ENCODE data around the gene NALF2. TPM values are rescaled to one million over a fixed set of nuclear protein-coding genes. Genes with fewer than 3 reads are reported as not detected.

Gene NALF2
- total RNA-seq, 1 experiment from 2014 or later, result not detected

- H3K9me2 ChIP-seq (ENCODE audit: insufficient read depth), result no peaks in the 10 kb centered on the region
These were observed 37.8 kb downstream of the NALF2 start for GRCh38 chrX:69541956-69542355.

GRCh38 chrX:69543572-69543971 lies 39.4 kb downstream of the NALF2 start:
- Histone ChIP-seq H3K79me2 (ENCODE audit: low read depth) (no peaks in the 10 kb centered on the region), H3K9me2 (ENCODE audit: insufficient read depth) (no peaks in the 10 kb centered on the region), H3K4me1 (replicated peaks; ENCODE audit: insufficient read depth) (no peaks in the 10 kb centered on the region), H3K4me2 (no peak overlapping the region), H3K36me3 (ENCODE audit: low read depth) (no peaks in the 10 kb centered on the region), H2AFZ (no peak overlapping the region), H3K27me3 (ENCODE audit: insufficient read depth, low read depth) (no peaks in the 10 kb centered on the region), H3K9me3 (ENCODE audit: insufficient read depth, low read depth) (no peaks in the 10 kb centered on the region), H3K4me3 (no peak overlapping the region), H3F3A (ENCODE audit: insufficient read depth, low read depth) (no peaks in the 10 kb centered on the region), H3K27ac (no peak overlapping the region), H4K20me1 (ENCODE audit: insufficient read depth) (no peaks in the 10 kb centered on the region)
- intact Hi-C loops (cut with micrococcal nuclease; ENCODE audit: unreplicated experiment), result no loop called here
- no TSS peak for BruUV-seq (replicated peaks)
- CTCF ChIA-PET, result no interaction called here
- POLR2A ChIA-PET (ENCODE audit: unreplicated experiment), result no interaction called here
- no peak for DNase-seq
- TF ChIP-seq EZH2 (IDR thresholded peaks at IDR 0.05; ENCODE audit: low read depth) (no peak), CTCF (conservative IDR thresholded peaks at IDR 0.05) (no peak)

More at GRCh38 chrX:69541956-69542355, 37.8 kb downstream of the NALF2 start:
- Histone ChIP-seq H4K20me1 (ENCODE audit: insufficient read depth) (no peaks in the 10 kb centered on the region), H3K27ac (no peak overlapping the region), H3K9me3 (ENCODE audit: insufficient read depth, low read depth) (no peaks in the 10 kb centered on the region), H3K27me3 (ENCODE audit: insufficient read depth, low read depth) (0 out of 2 replicates have a peak, but pooled peaks cover 4% of the 10 kb centered on the region), H3K4me3 (no peak overlapping the region), H2AFZ (no peak overlapping the region), H3K79me2 (ENCODE audit: low read depth) (no peaks in the 10 kb centered on the region), H3F3A (ENCODE audit: insufficient read depth, low read depth) (no peaks in the 10 kb centered on the region), H3K36me3 (ENCODE audit: low read depth) (no peaks in the 10 kb centered on the region), H3K4me1 (replicated peaks; ENCODE audit: insufficient read depth) (no peaks in the 10 kb centered on the region), H3K4me2 (no peak overlapping the region)
- TF ChIP-seq EZH2 (IDR thresholded peaks at IDR 0.05; ENCODE audit: low read depth) (no peak), CTCF (conservative IDR thresholded peaks at IDR 0.05) (no peak)
- no TSS peak for BruUV-seq (replicated peaks)
- no peak for DNase-seq
- intact Hi-C loops (cut with micrococcal nuclease; ENCODE audit: unreplicated experiment), result no loop called here
- POLR2A ChIA-PET (ENCODE audit: unreplicated experiment), result no interaction called here
- CTCF ChIA-PET, result no interaction called here

- Histone ChIP-seq H3K4me3 (no peak overlapping the region), H3K79me2 (ENCODE audit: low read depth) (no peaks in the 10 kb centered on the region), H3K27ac (no peak overlapping the region), H3K27me3 (ENCODE audit: insufficient read depth, low read depth) (no peaks in the 10 kb centered on the region), H3K9me2 (ENCODE audit: insufficient read depth) (no peaks in the 10 kb centered on the region), H2AFZ (no peak overlapping the region), H3K4me2 (no peak overlapping the region), H4K20me1 (ENCODE audit: insufficient read depth) (no peaks in the 10 kb centered on the region), H3K9me3 (ENCODE audit: insufficient read depth, low read depth) (no peaks in the 10 kb centered on the region), H3K36me3 (ENCODE audit: low read depth) (no peaks in the 10 kb centered on the region), H3K4me1 (replicated peaks; ENCODE audit: insufficient read depth) (no peaks in the 10 kb centered on the region), H3F3A (ENCODE audit: insufficient read depth, low read depth) (no peaks in the 10 kb centered on the region)
- ChIA-PET CTCF (no interaction called here), POLR2A (ENCODE audit: unreplicated experiment) (no interaction called here)
- BruUV-seq (replicated peaks), result no TSS peak
- intact Hi-C loops (cut with micrococcal nuclease; ENCODE audit: unreplicated experiment), result no loop called here
- no peak for TF ChIP-seq CTCF (conservative IDR thresholded peaks at IDR 0.05)
- no peak for TF ChIP-seq EZH2 (IDR thresholded peaks at IDR 0.05; ENCODE audit: low read depth)
- DNase-seq, result no peak
These were observed 42.3 kb downstream of the NALF2 start for GRCh38 chrX:69546417-69546816.

Data from PC-9 (cell line).